Measurements from ENCODE around the gene ATP2A2. TPM values are rescaled to one million over a fixed set of nuclear protein-coding genes. Genes with fewer than 3 reads are reported as not detected.
"Not testable (repeated sequence)": the region's sequence is repeated elsewhere in the genome, so short reads cannot be mapped to it uniquely, and the experiment has no call there.

The ATP2A2 gene
- total RNA-seq, 2 experiments from 2014 or later = 148 to 151 TPM

DNA sequence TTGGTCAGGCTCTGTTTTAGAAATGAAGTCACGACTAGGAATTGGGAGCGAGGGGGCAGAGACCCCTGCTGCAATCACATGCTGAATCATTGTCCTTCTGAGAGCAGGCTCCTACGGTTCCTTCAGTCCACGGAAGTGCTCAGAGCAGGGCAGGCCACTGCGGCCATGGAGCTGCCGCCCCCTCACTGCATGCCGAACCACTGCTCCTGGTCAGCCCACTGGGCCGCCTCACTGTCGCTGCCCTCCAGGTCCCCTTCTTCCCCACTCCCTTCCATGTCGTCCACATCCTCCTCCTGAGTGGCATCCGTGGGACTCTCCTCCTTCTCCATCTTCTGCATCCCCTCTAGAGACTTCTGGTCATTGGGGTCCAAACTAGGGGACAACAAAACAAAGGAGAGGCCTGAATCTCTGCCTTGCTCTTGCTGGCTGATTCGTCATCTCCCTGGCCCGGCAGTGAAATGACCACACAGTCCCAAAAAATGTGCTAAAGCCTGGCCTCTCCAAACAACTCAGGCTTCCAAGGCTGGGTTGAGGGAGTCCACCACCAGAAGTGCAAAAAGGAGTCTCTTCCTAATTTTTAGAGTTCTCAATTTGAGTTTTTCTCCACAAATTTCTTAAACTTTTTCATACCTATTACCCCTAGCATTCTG is 93.0 kb downstream of the ATP2A2 start:
- H3K27ac Mint-ChIP-seq = no peak overlapping the region

DNA sequence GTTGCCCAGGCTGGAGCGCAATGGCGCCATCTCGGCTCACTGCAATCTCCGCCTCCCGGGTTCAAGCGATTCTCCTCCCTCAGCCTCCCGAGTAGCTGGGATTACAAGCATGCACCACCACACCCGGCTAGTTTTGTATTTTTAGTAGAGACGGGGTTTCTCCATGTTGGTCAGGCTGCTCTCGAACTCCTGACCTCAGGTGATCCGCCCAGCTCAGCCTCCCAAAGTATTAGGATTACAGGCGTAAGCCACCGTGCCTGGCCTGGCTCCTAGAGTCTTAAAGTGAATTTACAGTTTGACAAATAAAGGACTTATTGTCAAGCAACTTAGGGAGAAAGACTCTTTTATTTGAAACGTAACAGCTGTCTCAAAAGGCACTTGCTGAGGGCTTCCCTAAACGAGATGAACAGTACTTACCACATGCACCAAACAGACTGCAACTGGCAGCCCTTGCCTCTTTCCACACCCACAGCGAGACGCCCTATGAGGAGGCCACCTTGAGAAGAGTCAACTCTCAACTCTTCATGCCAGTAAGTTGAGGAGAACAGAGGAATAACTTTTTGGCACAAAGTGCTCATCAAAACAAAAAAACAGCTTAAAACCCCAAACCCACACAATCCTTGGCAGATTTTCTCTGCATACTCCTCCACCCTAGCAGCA is 97.2 kb downstream of the ATP2A2 start:
- H3K27ac Mint-ChIP-seq, H3K4me1 Mint-ChIP-seq, H3K4me3 Mint-ChIP-seq, DNase-seq, H3K9me3 Mint-ChIP-seq, H3K27me3 Mint-ChIP-seq: not testable (repeated sequence)
- peaks cover 36% of the 10 kb centered on the region for H3K36me3 Mint-ChIP-seq

More for the DNA sequence above, 93.0 kb downstream of the ATP2A2 start:
- Mint-ChIP-seq H3K36me3 (peaks cover 19% of the 10 kb centered on the region), H3K4me1 (no peaks in the 10 kb centered on the region), H3K9me3 (no peaks in the 10 kb centered on the region), H3K4me3 (no peak overlapping the region), H3K27me3 (no peaks in the 10 kb centered on the region)
- DNase-seq = no peak

DNA sequence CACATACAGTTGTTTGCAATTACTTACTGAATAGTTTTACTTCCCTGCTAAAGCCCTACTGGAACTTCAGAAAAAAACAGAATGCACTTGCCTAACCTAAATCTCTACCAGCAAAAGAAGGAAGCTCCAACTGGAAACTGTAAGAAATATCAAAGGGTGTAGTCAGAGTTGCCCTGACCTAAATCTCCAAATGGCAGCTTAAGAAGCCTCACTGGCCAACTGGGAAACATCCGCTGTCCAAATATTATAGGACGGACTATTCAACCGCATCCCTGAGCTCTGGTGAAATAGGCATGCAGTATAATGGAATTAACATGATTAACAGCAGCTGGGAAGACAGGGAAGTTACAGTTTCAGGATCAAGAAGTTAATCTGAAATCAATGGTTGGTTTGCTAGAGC is 98.2 kb downstream of the ATP2A2 start:
- no peaks in the 10 kb centered on the region for H3K27me3 Mint-ChIP-seq
- peaks cover 36% of the 10 kb centered on the region for H3K36me3 Mint-ChIP-seq
- peaks cover under 1% of the 10 kb centered on the region for H3K4me1 Mint-ChIP-seq
- DNase-seq = no peak
- H3K27ac Mint-ChIP-seq = no peak overlapping the region
- H3K9me3 Mint-ChIP-seq = no peaks in the 10 kb centered on the region
- H3K4me3 Mint-ChIP-seq = no peak overlapping the region

DNA sequence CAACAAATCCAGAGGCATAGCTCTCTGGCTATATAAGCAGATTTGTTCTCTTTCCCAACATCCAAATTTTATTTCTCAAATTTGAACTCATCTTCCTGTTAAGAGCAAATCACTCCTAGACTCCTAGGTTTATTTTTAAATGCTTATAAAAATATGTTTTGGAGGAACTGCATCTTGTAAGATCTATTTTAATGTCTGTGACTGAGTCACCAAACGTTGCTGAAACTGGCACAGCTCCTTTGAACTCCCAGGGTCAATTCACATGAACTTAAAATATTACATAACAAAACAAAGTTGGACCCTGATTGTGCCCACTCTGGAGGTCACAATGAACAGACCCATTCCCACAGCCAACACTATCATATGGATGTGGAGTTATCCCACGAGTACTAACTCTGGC is 98.6 kb downstream of the ATP2A2 start:
- Mint-ChIP-seq H3K4me3 (no peak overlapping the region), H3K27me3 (no peaks in the 10 kb centered on the region), H3K36me3 (peaks cover 38% of the 10 kb centered on the region), H3K9me3 (no peaks in the 10 kb centered on the region), H3K27ac (no peak overlapping the region), H3K4me1 (peaks cover 5% of the 10 kb centered on the region)
- no peak for DNase-seq

DNA sequence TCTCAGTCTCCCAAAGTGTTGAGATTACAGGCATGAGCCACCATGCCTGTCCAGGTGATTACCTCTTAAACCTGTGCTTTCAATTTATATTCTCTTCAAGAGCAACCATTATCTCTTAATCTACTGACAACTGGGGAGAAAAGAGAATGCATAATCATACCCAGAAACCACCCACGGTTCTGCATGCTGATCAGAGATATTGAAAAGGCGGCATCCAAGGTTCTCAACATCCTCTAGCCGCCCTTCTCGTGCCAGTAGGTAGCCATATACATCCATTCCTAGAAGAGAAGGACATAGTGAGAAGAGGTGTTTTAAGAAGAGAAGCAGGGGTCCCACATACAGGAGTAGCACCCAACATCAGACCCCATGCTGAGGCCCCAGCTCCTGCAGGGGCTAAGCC is 101.6 kb downstream of the ATP2A2 start:
- H3K36me3 Mint-ChIP-seq = peaks cover 39% of the 10 kb centered on the region
- no peaks in the 10 kb centered on the region for H3K9me3 Mint-ChIP-seq
- no peaks in the 10 kb centered on the region for H3K27me3 Mint-ChIP-seq
- no peak overlapping the region for H3K27ac Mint-ChIP-seq
- peaks cover 9% of the 10 kb centered on the region for H3K4me1 Mint-ChIP-seq
- no peak overlapping the region for H3K4me3 Mint-ChIP-seq
- DNase-seq = no peak

Other genes with a start within 250 kb of the ATP2A2 start
- 1 to 10 TPM; 6.6 to 7.3 TPM for gene C12orf76, start 232.7 kb upstream of the ATP2A2 start, total RNA-seq
- 1 to 10 TPM; 3.1 to 3.4 TPM for gene IFT81, start 156.9 kb upstream of the ATP2A2 start, total RNA-seq
- 10 to 100 TPM; 66.6 to 67.5 TPM for gene ANAPC7, start 122.5 kb downstream of the ATP2A2 start, total RNA-seq
- gene ARPC3, start 169.1 kb downstream of the ATP2A2 start, total RNA-seq = 100 to 1,000 TPM; 273 to 284 TPM
- 10 to 100 TPM; 60.6 to 61.8 TPM for gene GPN3, start 187.0 kb downstream of the ATP2A2 start, total RNA-seq
- gene FAM216A, start 187.6 kb downstream of the ATP2A2 start, total RNA-seq = 10 to 100 TPM; 64.8 to 66.0 TPM
- gene VPS29, start 220.9 kb downstream of the ATP2A2 start, total RNA-seq = 10 to 100 TPM; 84.5 to 91.2 TPM
- 1 to 10 TPM; 2.8 to 3.2 TPM for gene RAD9B, start 221.1 kb downstream of the ATP2A2 start, total RNA-seq